Lower leg skin (tissue), 4 donors: ENCODE results near the gene FICD. TPM values are rescaled to one million over a fixed set of nuclear protein-coding genes. Genes with fewer than 3 reads are reported as not detected.

ENCODE experiments used
- DNase-seq, 2 donors: peaks; one replicate each; pipeline ENCODE4 v3.0.0-alpha.2; 2019; ENCODE audit warnings: low spot score in 2 of 2
- H3K4me3 ChIP-seq: fragments of 200-600 bp; sonication (generic); 2 replicates; pipeline ENCODE4 v1.5.1; 2017; ENCODE audit warnings: mild to moderate bottlenecking, low read depth; ENCODE audit not compliant: poor library complexity, severe bottlenecking
- CTCF ChIP-seq, 3 donors: fragments of 450-650 bp; IDR thresholded peaks; one replicate each; pipeline ENCODE4 v1.5.1; 2016; ENCODE audit warnings: antibody characterized with exemption in 3 of 3, mild to moderate bottlenecking in 3 of 3, moderate library complexity in 2 of 3
- POLR2A ChIP-seq, 2 donors: fragments of 450-650 bp; IDR thresholded peaks; one replicate each; pipeline ENCODE4 v1.6.1; 2016 to 2017; ENCODE audit warnings: antibody characterized with exemption in 2 of 2, mild to moderate bottlenecking in 1 of 2, moderate library complexity in 1 of 2
- WGBS, 2 donors: methylation state at CpG; one replicate each; pipeline ENCODE4 v1.1.5; 2018; 5-methylcytosine and 5-hydroxymethylcytosine counted together
- intact Hi-C: fragments of 100-400 bp; cut with DNase I; formaldehyde crosslinking; loops from one replicate; pipeline ENCODE4 v1.15.0; 2023; ENCODE audit warnings: low total_unique reads
- total RNA-seq, 4 donors: library from RNA; depleted of rRNA; stranded (reverse); fragments of >200 nt; gene quantifications; one replicate each; pipeline ENCODE4 v1.1.0, GENCODE V29; 2016

FICD gene
- total RNA-seq, 4 donors from 2014 or later, result 1.8 to 5.2 (median 3.6) TPM

- H3K4me3 ChIP-seq, result no peak overlapping the region
- 84 to 86% methylated on average over 11 of the region's 11 CpGs for WGBS, 2 donors
- TF ChIP-seq POLR2A (IDR thresholded peaks at IDR 0.05), result no peak
- no peak for TF ChIP-seq CTCF (IDR thresholded peaks at IDR 0.05)
- peak in 1 of 2 donors; percentile 70 for DNase-seq
- intact Hi-C loops, result no loop called here
Measured at GRCh38 chr12:108477055-108477880, 37.8 kb upstream of the FICD start.

GRCh38 chr12:108477881-108478259, 37.2 kb upstream of the FICD start:
- DNase-seq, result no peak
- no peak overlapping the region for H3K4me3 ChIP-seq
- 75 to 77% methylated on average over 6 of the region's 6 CpGs for WGBS, 2 donors
- intact Hi-C loops, result no loop called here
- TF ChIP-seq CTCF (IDR thresholded peaks at IDR 0.05), result no peak
- no peak for TF ChIP-seq POLR2A (IDR thresholded peaks at IDR 0.05)

- TF ChIP-seq POLR2A (IDR thresholded peaks at IDR 0.05) (no peak), CTCF (IDR thresholded peaks at IDR 0.05) (no peak)
- no peak overlapping the region for H3K4me3 ChIP-seq
- 59 to 60% methylated on average over 8 of the region's 8 CpGs for WGBS, 2 donors
- intact Hi-C loops, result no loop called here
- no peak for DNase-seq
Measured at GRCh38 chr12:108478611-108479206, 36.4 kb upstream of the FICD start.

GRCh38 chr12:108479364-108480070, 35.6 kb upstream of the FICD start:
- no peak overlapping the region for H3K4me3 ChIP-seq
- TF ChIP-seq POLR2A (IDR thresholded peaks at IDR 0.05), result no peak
- no peak for TF ChIP-seq CTCF (IDR thresholded peaks at IDR 0.05)
- DNase-seq, result no peak
- intact Hi-C loops, result no loop called here
- 65 to 72% methylated on average over 6 of the region's 6 CpGs for WGBS, 2 donors

GRCh38 chr12:108482717-108483212, 32.3 kb upstream of the FICD start:
- intact Hi-C loops, result no loop called here
- no peak for DNase-seq
- H3K4me3 ChIP-seq, result no peak overlapping the region
- TF ChIP-seq CTCF (IDR thresholded peaks at IDR 0.05) (no peak), POLR2A (IDR thresholded peaks at IDR 0.05) (no peak)
- WGBS, 2 donors, result 38 to 50% methylated on average over 11 of the region's 11 CpGs
